ENCODE measurements around the gene FBXW8. TPM values are rescaled to one million over a fixed set of nuclear protein-coding genes. Genes with fewer than 3 reads are reported as not detected.

FBXW8 gene
- total and polyA plus RNA-seq, 2 donors (not counting 1 experiment from before 2014, with no cell fraction given), result 11.7 to 20.9 TPM

DNA sequence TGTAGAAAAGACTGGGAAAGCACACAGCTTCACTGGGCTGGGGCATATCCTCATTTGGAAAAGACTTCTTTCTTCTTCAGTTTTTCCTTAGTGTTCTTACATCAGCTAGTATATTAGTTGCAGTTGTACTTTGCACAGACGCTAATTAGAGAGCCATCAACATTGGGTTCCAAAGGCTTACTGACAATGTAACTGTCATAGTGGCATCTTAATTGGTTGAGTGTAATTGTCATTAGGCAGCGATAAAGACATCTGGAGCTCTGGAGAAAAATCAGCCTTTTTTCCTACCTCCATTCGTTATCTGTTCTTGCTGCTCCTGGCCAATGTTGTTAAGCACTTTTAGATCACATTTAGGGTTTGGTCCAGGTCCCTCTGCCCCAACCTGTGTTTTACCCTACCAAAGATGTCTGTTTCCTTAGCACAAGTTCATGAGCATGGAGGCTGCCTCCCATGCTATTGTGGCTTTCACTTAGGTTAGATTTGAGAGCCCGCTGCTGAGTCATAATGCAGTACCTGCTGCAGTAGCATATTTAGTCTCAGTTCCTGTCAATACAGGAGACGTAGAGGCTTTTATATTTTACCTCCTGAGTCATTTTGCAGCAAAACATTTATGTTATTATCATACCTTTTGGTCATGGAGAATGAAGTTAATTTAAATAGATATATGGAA is 49.2 kb downstream of the FBXW8 start:
- no peak overlapping the region for H3K27ac ChIP-seq (ENCODE audit: insufficient read depth, low read length)
- H3K36me3 ChIP-seq (ENCODE audit: control insufficient read depth, insufficient read depth, low read length), result peaks cover 2% of the 10 kb centered on the region
- H3K4me3 ChIP-seq (replicated peaks in 1 of 4; ENCODE audit: control extremely low read depth in 1 of 4, insufficient read depth in 1 of 4, low read depth in 3 of 4, low read length in 4 of 4), result no peak overlapping the region
- no peaks in the 10 kb centered on the region for H4K20me1 ChIP-seq (ENCODE audit: control insufficient read depth, extremely low read depth, insufficient read depth, low read length)
- H3K9ac ChIP-seq (ENCODE audit: insufficient read depth, low read length), result no peak overlapping the region
- no peaks in the 10 kb centered on the region for H3K79me2 ChIP-seq (ENCODE audit: control insufficient read depth, insufficient read depth, low read length)
- peaks cover 8% of the 10 kb centered on the region for H3K4me1 ChIP-seq (ENCODE audit: control insufficient read depth, extremely low read depth, insufficient read depth, low read length)
- TF ChIP-seq EZH2 (IDR thresholded peaks at IDR 0.05; ENCODE audit: low read length, missing control alignments) (no peak), CTCF (conservative IDR thresholded peaks at IDR 0.05 in 1 of 2, IDR thresholded peaks at IDR 0.05 in 1 of 2; ENCODE audit: low read depth in 1 of 2, low read length in 2 of 2) (no peak)
- no peak overlapping the region for H3K4me2 ChIP-seq (ENCODE audit: extremely low read depth, insufficient read depth, low read length)
- no peaks in the 10 kb centered on the region for H3K27me3 ChIP-seq (ENCODE audit: control insufficient read depth, insufficient read depth, low read length)
- no peak overlapping the region for H2AFZ ChIP-seq (ENCODE audit: low read length)
- DNase-seq (ENCODE audit: low read depth in 2 of 2), result peak in 1 of 2 donors; percentile 34
- H3K9me3 ChIP-seq (ENCODE audit: control insufficient read depth, insufficient read depth, low read depth, low read length), result no peaks in the 10 kb centered on the region

DNA sequence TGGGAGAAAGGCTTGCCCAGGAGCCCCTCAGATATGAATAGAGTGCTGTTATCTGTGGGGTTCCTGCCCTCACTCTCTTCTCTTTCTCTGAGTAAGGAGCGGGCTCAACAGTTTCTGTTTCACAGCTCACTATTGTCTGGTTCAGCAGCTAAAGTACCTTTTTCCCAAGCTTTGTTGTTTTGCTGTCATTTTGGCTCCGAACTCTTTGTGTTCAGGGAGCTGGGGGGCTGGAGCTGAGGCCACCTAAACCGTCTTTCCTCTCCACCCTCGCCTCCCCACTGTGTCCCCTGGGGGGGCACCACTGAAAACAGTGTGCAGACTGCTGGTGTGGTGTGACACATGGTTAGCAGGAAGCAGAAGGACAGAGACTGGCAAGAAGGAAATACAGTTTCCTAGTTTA is 51.4 kb downstream of the FBXW8 start:
- no peak overlapping the region for H3K4me3 ChIP-seq (replicated peaks in 1 of 4; ENCODE audit: control extremely low read depth in 1 of 4, insufficient read depth in 1 of 4, low read depth in 3 of 4, low read length in 4 of 4)
- no peaks in the 10 kb centered on the region for H3K9me3 ChIP-seq (ENCODE audit: control insufficient read depth, insufficient read depth, low read depth, low read length)
- H3K4me2 ChIP-seq (ENCODE audit: extremely low read depth, insufficient read depth, low read length), result no peak overlapping the region
- no peaks in the 10 kb centered on the region for H3K27me3 ChIP-seq (ENCODE audit: control insufficient read depth, insufficient read depth, low read length)
- H3K9ac ChIP-seq (ENCODE audit: insufficient read depth, low read length), result no peak overlapping the region
- H3K27ac ChIP-seq (ENCODE audit: insufficient read depth, low read length), result no peak overlapping the region
- no peaks in the 10 kb centered on the region for H4K20me1 ChIP-seq (ENCODE audit: control insufficient read depth, extremely low read depth, insufficient read depth, low read length)
- H3K79me2 ChIP-seq (ENCODE audit: control insufficient read depth, insufficient read depth, low read length), result no peaks in the 10 kb centered on the region
- DNase-seq (ENCODE audit: low read depth in 2 of 2), result no peak
- H3K4me1 ChIP-seq (ENCODE audit: control insufficient read depth, extremely low read depth, insufficient read depth, low read length), result peaks cover 8% of the 10 kb centered on the region
- H3K36me3 ChIP-seq (ENCODE audit: control insufficient read depth, insufficient read depth, low read length), result peaks cover 5% of the 10 kb centered on the region
- TF ChIP-seq EZH2 (IDR thresholded peaks at IDR 0.05; ENCODE audit: low read length, missing control alignments) (no peak), CTCF (conservative IDR thresholded peaks at IDR 0.05 in 1 of 2, IDR thresholded peaks at IDR 0.05 in 1 of 2; ENCODE audit: low read depth in 1 of 2, low read length in 2 of 2) (no peak)
- H2AFZ ChIP-seq (ENCODE audit: low read length), result no peak overlapping the region

DNA sequence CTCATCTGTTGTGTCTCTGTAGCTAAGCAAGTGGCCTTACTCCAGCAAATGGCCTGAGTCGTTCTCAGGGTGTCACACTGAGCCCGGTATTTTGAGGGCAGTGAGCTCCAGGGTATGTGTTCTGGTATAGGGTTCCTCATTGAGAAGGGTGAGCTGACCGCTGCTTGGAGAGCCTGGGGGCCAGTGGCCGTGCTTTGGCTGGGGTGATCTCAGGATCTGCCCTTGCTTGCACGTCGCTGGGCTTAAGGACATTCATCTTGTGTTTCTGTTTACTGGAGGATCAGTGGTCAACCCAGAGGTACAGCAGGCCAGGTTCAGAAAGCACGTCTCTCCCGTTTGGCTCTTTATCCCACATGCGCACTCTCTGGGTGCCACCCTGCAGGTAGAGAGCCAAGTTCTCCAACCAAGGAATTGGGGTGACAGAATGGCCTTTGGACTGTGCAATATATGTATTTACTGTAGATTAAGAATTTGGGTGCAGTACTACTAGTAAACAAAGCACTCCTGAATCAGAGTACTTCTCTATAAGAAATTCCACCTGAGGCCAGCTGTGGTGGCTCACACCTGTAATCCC is 52.1 kb downstream of the FBXW8 start:
- Histone ChIP-seq H2AFZ (ENCODE audit: low read length) (no peak overlapping the region), H3K4me3 (replicated peaks in 1 of 4; ENCODE audit: control extremely low read depth in 1 of 4, insufficient read depth in 1 of 4, low read depth in 3 of 4, low read length in 4 of 4) (no peak overlapping the region), H4K20me1 (ENCODE audit: control insufficient read depth, extremely low read depth, insufficient read depth, low read length) (no peaks in the 10 kb centered on the region), H3K9ac (ENCODE audit: insufficient read depth, low read length) (no peak overlapping the region), H3K4me2 (ENCODE audit: extremely low read depth, insufficient read depth, low read length) (no peak overlapping the region), H3K36me3 (ENCODE audit: control insufficient read depth, insufficient read depth, low read length) (peaks cover 5% of the 10 kb centered on the region), H3K27ac (ENCODE audit: insufficient read depth, low read length) (no peak overlapping the region), H3K9me3 (ENCODE audit: control insufficient read depth, insufficient read depth, low read depth, low read length) (no peaks in the 10 kb centered on the region), H3K79me2 (ENCODE audit: control insufficient read depth, insufficient read depth, low read length) (no peaks in the 10 kb centered on the region), H3K4me1 (ENCODE audit: control insufficient read depth, extremely low read depth, insufficient read depth, low read length) (peaks cover 8% of the 10 kb centered on the region), H3K27me3 (ENCODE audit: control insufficient read depth, insufficient read depth, low read length) (no peaks in the 10 kb centered on the region)
- TF ChIP-seq CTCF (conservative IDR thresholded peaks at IDR 0.05 in 1 of 2, IDR thresholded peaks at IDR 0.05 in 1 of 2; ENCODE audit: low read depth in 1 of 2, low read length in 2 of 2) (no peak), EZH2 (IDR thresholded peaks at IDR 0.05; ENCODE audit: low read length, missing control alignments) (no peak)
- DNase-seq (ENCODE audit: low read depth in 2 of 2), result no peak
